HG03469 (cell line): ENCODE results near the gene DAGLA.
"Not testable (repeated sequence)": the region's sequence is repeated elsewhere in the genome, so short reads cannot be mapped to it uniquely, and the experiment has no call there.

Experiments used
- ATAC-seq: cut with Tn5 transposase; IDR thresholded peaks from one replicate; pipeline ENCODE4 v1.9.1; 2021; ENCODE audit warnings: mild to moderate bottlenecking, moderate library complexity, moderate number of reproducible peaks; ENCODE audit not compliant: unreplicated experiment

DAGLA gene

GRCh38 chr11:61666684-61667297 lies 13.4 kb upstream of the DAGLA start:
- ATAC-seq, result no peak

GRCh38 chr11:61667684-61668305 lies 12.4 kb upstream of the DAGLA start:
- no peak for ATAC-seq

- no peak for ATAC-seq
Measured at GRCh38 chr11:61669417-61669816, 10.8 kb upstream of the DAGLA start.

- ATAC-seq, result no peak
Measured at GRCh38 chr11:61670626-61671025, 9.6 kb upstream of the DAGLA start.

- no peak for ATAC-seq
Measured at GRCh38 chr11:61671527-61671926, 8.7 kb upstream of the DAGLA start.

GRCh38 chr11:61673946-61674467 lies 6.2 kb upstream of the DAGLA start:
- ATAC-seq, result not testable (repeated sequence)

GRCh38 chr11:61675826-61676225 lies 4.4 kb upstream of the DAGLA start:
- ATAC-seq, result no peak

GRCh38 chr11:61679296-61679695 lies 895 bp upstream of the DAGLA start:
- no peak for ATAC-seq

- ATAC-seq, result no peak
Measured at GRCh38 chr11:61680622-61681221, 531 bp downstream of the DAGLA start.

- ATAC-seq, result no peak
Measured at GRCh38 chr11:61682093-61682732, 2.0 kb downstream of the DAGLA start.

GRCh38 chr11:61682906-61683675 lies 2.9 kb downstream of the DAGLA start:
- ATAC-seq, result no peak

GRCh38 chr11:61683961-61684869 lies 4.0 kb downstream of the DAGLA start:
- no peak for ATAC-seq

GRCh38 chr11:61684870-61685616 lies 4.9 kb downstream of the DAGLA start:
- ATAC-seq, result no peak

GRCh38 chr11:61685617-61685967 lies 5.4 kb downstream of the DAGLA start:
- ATAC-seq, result no peak

GRCh38 chr11:61686066-61686465 lies 5.9 kb downstream of the DAGLA start:
- ATAC-seq, result no peak

- ATAC-seq, result no peak
Measured at GRCh38 chr11:61686469-61686868, 6.3 kb downstream of the DAGLA start.

- no peak for ATAC-seq
Measured at GRCh38 chr11:61687420-61687819, 7.2 kb downstream of the DAGLA start.

GRCh38 chr11:61688365-61689163 lies 8.4 kb downstream of the DAGLA start:
- ATAC-seq, result no peak

- no peak for ATAC-seq
Measured at GRCh38 chr11:61689164-61689496, 8.9 kb downstream of the DAGLA start.
